Loucy (cell line): ENCODE measurements around the gene DROSHA.

ENCODE experiments used
- CTCF ChIP-seq: fragments of 200-600 bp; sonication (generic); conservative IDR thresholded peaks from 2 replicates; pipeline ENCODE4 v1.5.1; 2014; ENCODE audit warnings: mild to moderate bottlenecking, antibody characterized with exemption, low read length
- EZH2phosphoT487 ChIP-seq: fragments of 200-600 bp; IDR thresholded peaks from 2 replicates; pipeline ENCODE4 v1.6.1; 2018; ENCODE audit warnings: antibody characterized with exemption, mild to moderate bottlenecking, moderate library complexity, borderline replicate concordance

DNA sequence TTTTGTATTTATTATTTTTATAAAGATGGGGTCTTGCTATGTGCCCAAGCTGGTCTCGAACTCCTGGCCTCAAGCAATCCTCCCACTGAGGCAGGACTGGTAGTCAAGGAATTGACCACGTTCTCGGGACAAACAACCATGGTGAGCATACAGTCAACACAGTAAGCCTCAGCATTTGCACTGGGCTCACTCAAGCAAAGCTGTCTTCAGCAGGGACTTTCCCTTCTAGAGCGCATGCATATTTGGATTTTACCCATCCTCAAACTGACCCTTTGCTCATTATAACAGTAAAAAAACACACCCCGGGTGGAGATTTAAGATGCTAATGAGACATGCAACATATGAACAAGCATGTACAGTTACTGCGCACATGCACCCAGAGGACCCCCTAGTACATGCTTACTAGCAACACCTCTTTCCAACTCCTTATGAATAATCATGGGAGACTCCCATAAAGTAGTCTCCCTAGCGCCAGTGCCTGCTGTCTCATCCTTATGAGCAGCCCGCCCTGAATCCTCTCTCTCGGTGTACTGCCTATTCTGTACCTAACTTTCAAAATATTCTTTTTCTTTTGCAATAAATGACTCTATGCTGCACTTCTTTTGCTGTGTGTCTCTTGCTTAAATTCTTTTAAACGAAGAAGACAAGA, 41.7 kb upstream of the DROSHA start:
- TF ChIP-seq CTCF (no peak), EZH2phosphoT487 (no peak)
